HG02642 (cell line): ENCODE results near the gene RGS7.
"Not testable (repeated sequence)": the region's sequence is repeated elsewhere in the genome, so short reads cannot be mapped to it uniquely, and the experiment has no call there.

Source experiments
- ATAC-seq: cut with Tn5 transposase; IDR thresholded peaks from one replicate; pipeline ENCODE4 v1.9.1; 2021; ENCODE audit warnings: mild to moderate bottlenecking; ENCODE audit not compliant: unreplicated experiment, poor library complexity

Gene RGS7

GRCh38 chr1:241217516-241217915 is 139.5 kb downstream of the RGS7 start:
- no peak for ATAC-seq

GRCh38 chr1:241215683-241216082 is 141.3 kb downstream of the RGS7 start:
- ATAC-seq = no peak

GRCh38 chr1:241215203-241215602 is 141.8 kb downstream of the RGS7 start:
- ATAC-seq = no peak

- ATAC-seq = no peak
Observed at GRCh38 chr1:241213139-241213538, 143.9 kb downstream of the RGS7 start.

- no peak for ATAC-seq
Observed at GRCh38 chr1:241212628-241213027, 144.4 kb downstream of the RGS7 start.

GRCh38 chr1:241208910-241209379 is 148.1 kb downstream of the RGS7 start:
- no peak for ATAC-seq

GRCh38 chr1:241203817-241204216 is 153.2 kb downstream of the RGS7 start:
- ATAC-seq = no peak

GRCh38 chr1:241202401-241202800 is 154.6 kb downstream of the RGS7 start:
- ATAC-seq = no peak

GRCh38 chr1:241186716-241187115 is 170.3 kb downstream of the RGS7 start:
- no peak for ATAC-seq

- ATAC-seq = no peak
Observed at GRCh38 chr1:241181971-241182370, 175.0 kb downstream of the RGS7 start.

GRCh38 chr1:241181471-241181870 is 175.5 kb downstream of the RGS7 start:
- ATAC-seq = no peak

GRCh38 chr1:241180569-241180968 is 176.4 kb downstream of the RGS7 start:
- ATAC-seq = no peak

- ATAC-seq = no peak
Observed at GRCh38 chr1:241177660-241178059, 179.3 kb downstream of the RGS7 start.

- no peak for ATAC-seq
Observed at GRCh38 chr1:241172486-241172885, 184.5 kb downstream of the RGS7 start.

GRCh38 chr1:241171991-241172390 is 185.0 kb downstream of the RGS7 start:
- ATAC-seq = no peak

- ATAC-seq = no peak
Observed at GRCh38 chr1:241167121-241167630, 189.8 kb downstream of the RGS7 start.

GRCh38 chr1:241166625-241167024 is 190.4 kb downstream of the RGS7 start:
- ATAC-seq = no peak

GRCh38 chr1:241165256-241165655 is 191.7 kb downstream of the RGS7 start:
- ATAC-seq = not testable (repeated sequence)

- no peak for ATAC-seq
Observed at GRCh38 chr1:241163363-241163762, 193.6 kb downstream of the RGS7 start.

GRCh38 chr1:241161188-241161689 is 195.8 kb downstream of the RGS7 start:
- ATAC-seq = no peak

- no peak for ATAC-seq
Observed at GRCh38 chr1:241157435-241157834, 199.6 kb downstream of the RGS7 start.

GRCh38 chr1:241156231-241156965 is 200.6 kb downstream of the RGS7 start:
- ATAC-seq = no peak
